Mucosa of descending colon (tissue), 3 donors: Measurements from ENCODE around the gene COX10. TPM values are rescaled to one million over a fixed set of nuclear protein-coding genes. Genes with fewer than 3 reads are reported as not detected.
A peak's percentile ranks its signal among the peaks of the same experiment; 100 is the strongest.

Experiments used
- ATAC-seq: fragments of 200-7000 bp; cut with Tn5 transposase; one replicate; pipeline ENCODE4 v1.9.1; 2020; ENCODE audit warnings: mild to moderate bottlenecking, moderate library complexity
- DNase-seq, 3 donors: peaks; one replicate each; pipeline ENCODE4 v3.0.0-alpha.2; 2020
- H3K36me3 ChIP-seq: fragments of 200-600 bp; one replicate; pipeline ENCODE4 v1.8.0; 2021; ENCODE audit warnings: low read depth, mild to moderate bottlenecking
- H3K4me1 ChIP-seq: fragments of 200-600 bp; one replicate; pipeline ENCODE4 v1.8.0; 2021; ENCODE audit warnings: low read depth, mild to moderate bottlenecking
- H3K4me3 ChIP-seq: fragments of 200-600 bp; one replicate; pipeline ENCODE4 v1.8.0; 2021; ENCODE audit warnings: mild to moderate bottlenecking
- H3K9me3 ChIP-seq: fragments of 200-600 bp; one replicate; pipeline ENCODE4 v1.8.0; 2021; ENCODE audit warnings: mild to moderate bottlenecking
- intact Hi-C, 2 donors: fragments of 100-400 bp; cut with DNase I in 1 of 2; cut with micrococcal nuclease in 1 of 2; formaldehyde crosslinking; loops; one replicate each; pipeline versions ENCODE4 v1.11.0 to v1.11.1; 2022; cut with DNase I, micrococcal nuclease
- total RNA-seq, 3 donors: library from RNA; stranded (reverse); fragmentation: NEBNext Ultra II Directional in 2 of 3; extraction: Animal tissue kit (Norgen Biotek cat#: 25700) in 2 of 3; gene quantifications; one replicate each; pipeline versions ENCODE4 v1.2.1 to v1.2.4, GENCODE V29; 2021 to 2023
- TF ChIP-seq, protein P1 (sequence below): fragments of 200-600 bp; IDR thresholded peaks from one replicate; pipeline ENCODE4 v1.8.0; 2022; ENCODE audit warnings: antibody characterized with exemption, mild to moderate bottlenecking
- donor health status: DM: no; HTN: no; CAD: no; lungs with moderate emphysema.
- donor health status: DM: no; HTN: no; CAD: no.
- donor health status: DM: no; HTN: yes; CAD: no.

Gene COX10
- total RNA-seq, 3 donors from 2014 or later: 24.9 to 36.3 (median 35.5) TPM

DNA sequence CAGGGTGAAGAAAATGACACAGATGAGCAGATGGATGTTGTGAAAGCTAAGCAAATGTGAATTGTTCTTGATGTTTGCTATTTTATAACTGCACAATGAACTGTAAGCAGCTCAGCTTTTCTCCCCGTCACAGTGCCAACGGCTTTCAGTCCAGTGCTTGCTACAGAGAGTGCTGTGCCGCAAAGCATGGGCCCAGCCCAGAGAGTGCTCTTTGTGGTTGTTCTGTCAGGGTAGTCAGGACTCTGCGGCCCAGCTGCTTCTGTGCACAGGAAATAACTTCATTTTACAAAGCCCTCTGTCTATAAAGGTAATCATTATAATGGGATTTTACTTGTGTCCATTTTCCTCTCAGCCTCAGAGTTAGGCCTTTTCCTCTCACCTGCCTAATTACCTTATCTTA is 128.3 kb downstream of the COX10 start:
- Histone ChIP-seq H3K9me3 (no peaks in the 10 kb centered on the region), H3K4me1 (peaks cover 15% of the 10 kb centered on the region)

DNA sequence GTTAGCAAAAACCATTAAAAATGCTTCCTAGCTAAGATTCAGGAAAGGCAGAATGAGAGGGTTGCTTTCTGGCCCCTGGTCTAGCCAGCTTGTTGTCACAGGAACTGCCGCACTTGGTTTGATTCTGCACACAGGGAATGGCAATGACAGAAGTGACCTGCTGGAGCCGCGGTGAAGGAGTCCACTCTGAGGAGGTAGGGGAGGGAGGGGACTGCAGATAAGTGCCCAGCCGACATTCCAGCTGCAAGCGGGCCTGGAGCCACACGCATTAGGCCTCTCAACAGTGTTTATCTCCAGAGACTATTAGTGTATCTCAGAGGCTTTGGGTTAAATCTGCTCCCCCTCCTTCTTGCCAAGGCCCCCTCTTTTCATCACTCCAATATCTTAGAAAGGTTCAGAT is 128.7 kb downstream of the COX10 start:
- ATAC-seq: no peak
- Histone ChIP-seq H3K4me3 (no peak overlapping the region), H3K4me1 (peaks cover 15% of the 10 kb centered on the region), H3K36me3 (no peaks in the 10 kb centered on the region), H3K9me3 (no peaks in the 10 kb centered on the region)
- DNase-seq: no peak
- intact Hi-C loops: no loop called here
- TF ChIP-seq, protein P1, sequence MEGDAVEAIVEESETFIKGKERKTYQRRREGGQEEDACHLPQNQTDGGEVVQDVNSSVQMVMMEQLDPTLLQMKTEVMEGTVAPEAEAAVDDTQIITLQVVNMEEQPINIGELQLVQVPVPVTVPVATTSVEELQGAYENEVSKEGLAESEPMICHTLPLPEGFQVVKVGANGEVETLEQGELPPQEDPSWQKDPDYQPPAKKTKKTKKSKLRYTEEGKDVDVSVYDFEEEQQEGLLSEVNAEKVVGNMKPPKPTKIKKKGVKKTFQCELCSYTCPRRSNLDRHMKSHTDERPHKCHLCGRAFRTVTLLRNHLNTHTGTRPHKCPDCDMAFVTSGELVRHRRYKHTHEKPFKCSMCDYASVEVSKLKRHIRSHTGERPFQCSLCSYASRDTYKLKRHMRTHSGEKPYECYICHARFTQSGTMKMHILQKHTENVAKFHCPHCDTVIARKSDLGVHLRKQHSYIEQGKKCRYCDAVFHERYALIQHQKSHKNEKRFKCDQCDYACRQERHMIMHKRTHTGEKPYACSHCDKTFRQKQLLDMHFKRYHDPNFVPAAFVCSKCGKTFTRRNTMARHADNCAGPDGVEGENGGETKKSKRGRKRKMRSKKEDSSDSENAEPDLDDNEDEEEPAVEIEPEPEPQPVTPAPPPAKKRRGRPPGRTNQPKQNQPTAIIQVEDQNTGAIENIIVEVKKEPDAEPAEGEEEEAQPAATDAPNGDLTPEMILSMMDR: no peak

More for the DNA sequence above, 128.3 kb downstream of the COX10 start:
- H3K4me3 ChIP-seq: no peak overlapping the region
- TF ChIP-seq, protein P1: no peak
- ATAC-seq (peak; percentile 22), DNase-seq (peak in 1 of 3 donors; percentile 58)
- intact Hi-C loops: no loop called here
- no peaks in the 10 kb centered on the region for H3K36me3 ChIP-seq

DNA sequence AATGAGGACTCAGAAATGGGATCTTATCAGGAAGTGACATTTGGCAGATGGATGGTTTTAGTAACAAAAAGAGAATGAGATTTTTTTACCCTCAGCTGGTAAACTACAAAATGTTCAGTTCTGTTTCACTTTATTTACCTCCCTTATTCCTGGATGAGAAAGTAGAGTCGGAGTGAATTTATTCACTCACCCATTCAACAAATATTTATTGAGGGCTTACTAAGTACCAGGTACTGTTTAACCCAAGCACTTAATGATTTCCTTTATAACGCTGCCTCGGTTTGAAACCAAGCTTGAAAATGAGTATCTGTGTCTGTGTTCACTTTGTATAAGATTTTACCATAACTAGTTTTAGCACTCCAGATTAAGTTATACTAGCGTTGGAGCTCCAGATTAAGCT is 129.3 kb downstream of the COX10 start:
- ATAC-seq (no peak), DNase-seq (no peak)
- Histone ChIP-seq H3K4me3 (no peak overlapping the region), H3K36me3 (no peaks in the 10 kb centered on the region), H3K4me1 (peaks cover 15% of the 10 kb centered on the region), H3K9me3 (no peaks in the 10 kb centered on the region)
- TF ChIP-seq, protein P1: no peak
- intact Hi-C loops: no loop called here

DNA sequence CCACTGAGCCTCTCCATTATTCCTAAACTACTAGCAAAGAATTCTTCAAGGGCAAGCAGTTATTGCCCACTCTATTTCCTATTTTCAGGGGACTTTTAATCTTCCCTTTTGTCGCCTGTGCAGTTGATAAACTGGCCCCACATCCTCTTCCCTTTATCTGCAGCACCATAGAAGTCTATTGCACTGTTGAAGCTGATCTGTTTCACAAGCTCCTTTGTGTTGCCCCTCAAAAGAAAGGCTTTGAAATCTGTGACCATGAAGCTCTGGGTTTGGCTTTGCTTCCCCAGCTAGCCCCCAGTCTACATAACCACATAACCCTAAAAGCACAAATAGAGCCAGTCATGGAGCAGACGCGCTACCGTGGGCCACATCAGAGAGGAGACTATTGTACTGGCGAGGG is 130.3 kb downstream of the COX10 start:
- TF ChIP-seq, protein P1: no peak
- DNase-seq (no peak), ATAC-seq (no peak)
- Histone ChIP-seq H3K36me3 (no peaks in the 10 kb centered on the region), H3K4me3 (no peak overlapping the region), H3K4me1 (peaks cover 15% of the 10 kb centered on the region), H3K9me3 (no peaks in the 10 kb centered on the region)
- intact Hi-C loops: no loop called here

DNA sequence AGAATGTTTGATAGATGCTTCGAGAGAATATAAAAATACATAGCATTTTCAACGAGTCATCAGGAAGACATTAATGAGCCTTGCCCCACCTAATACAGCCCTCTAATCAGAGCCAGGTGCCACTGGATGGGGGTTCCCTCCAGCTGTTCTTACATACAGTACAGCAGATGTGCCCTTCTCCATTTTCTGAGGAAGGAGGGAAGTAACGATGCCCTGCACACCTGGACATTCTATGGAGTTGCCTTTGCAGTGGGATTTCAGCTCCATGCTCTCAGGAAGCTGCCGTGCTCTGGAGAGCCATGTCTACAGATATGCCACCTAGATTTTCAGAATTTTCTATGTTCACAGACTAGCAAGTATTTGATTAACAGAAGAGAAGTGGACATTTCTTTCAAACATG is 131.1 kb downstream of the COX10 start:
- no peaks in the 10 kb centered on the region for H3K36me3 ChIP-seq
- H3K4me3 ChIP-seq: no peak overlapping the region
- DNase-seq: no peak
- H3K9me3 ChIP-seq: no peaks in the 10 kb centered on the region
- peaks cover 15% of the 10 kb centered on the region for H3K4me1 ChIP-seq
- intact Hi-C loops: no loop called here
- TF ChIP-seq, protein P1: no peak
- no peak for ATAC-seq
